Mammary epithelial cell (primary cell): ENCODE measurements around the gene SART1.

Source experiments
- CTCF ChIP-seq, 2 donors: IDR thresholded peaks in 1 of 2; conservative IDR thresholded peaks in 1 of 2; 2 replicates each; pipeline ENCODE4 v1.5.1; 2011 to 2012; ENCODE audit warnings: inconsistent platforms in 2 of 2, low read length in 2 of 2, mild to moderate bottlenecking in 2 of 2, control low read depth in 1 of 2, low read depth in 1 of 2; ENCODE audit not compliant: insufficient read depth in 1 of 2; ENCODE audit errors: extremely low read depth in 1 of 2
- EZH2 ChIP-seq: IDR thresholded peaks from 2 replicates; pipeline ENCODE4 v1.6.1; 2012; ENCODE audit warnings: low read length, inconsistent platforms, borderline replicate concordance

GRCh38 chr11:65947133-65947532, 14.4 kb upstream of the SART1 start:
- no peak for TF ChIP-seq CTCF (conservative IDR thresholded peaks at IDR 0.05 in 1 of 2, IDR thresholded peaks at IDR 0.05 in 1 of 2; ENCODE audit: extremely low read depth in 1 of 2, insufficient read depth in 1 of 2, low read depth in 1 of 2, low read length in 2 of 2)
- no peak for TF ChIP-seq EZH2
